Vagina (tissue), 2 donors: ENCODE measurements around the gene TLCD3B.
A peak's percentile ranks its signal among the peaks of the same experiment; 100 is the strongest.

Experiments used
- CTCF ChIP-seq, 3 experiments: fragments of 450-650 bp in 2 of 3; fragments of 200-600 bp in 1 of 3; sonication (generic) in 1 of 3; IDR thresholded peaks; one replicate each; pipeline ENCODE4 v1.5.1; 2017 to 2019; ENCODE audit warnings: antibody characterized with exemption in 3 of 3, mild to moderate bottlenecking in 2 of 3, moderate library complexity in 2 of 3
- POLR2A ChIP-seq, 2 donors: fragments of 450-650 bp; IDR thresholded peaks; one replicate each; pipeline ENCODE4 v1.6.1; 2017; ENCODE audit warnings: antibody characterized with exemption in 2 of 2, mild to moderate bottlenecking in 2 of 2, moderate library complexity in 2 of 2
- POLR2AphosphoS5 ChIP-seq, 2 donors: sonication (generic); formaldehyde crosslinking; IDR thresholded peaks; one replicate each; pipeline ENCODE4 v1.9.0; 2017; ENCODE audit warnings: antibody characterized with exemption in 2 of 2, mild to moderate bottlenecking in 2 of 2, low read depth in 1 of 2; ENCODE audit not compliant: insufficient read depth in 1 of 2

DNA sequence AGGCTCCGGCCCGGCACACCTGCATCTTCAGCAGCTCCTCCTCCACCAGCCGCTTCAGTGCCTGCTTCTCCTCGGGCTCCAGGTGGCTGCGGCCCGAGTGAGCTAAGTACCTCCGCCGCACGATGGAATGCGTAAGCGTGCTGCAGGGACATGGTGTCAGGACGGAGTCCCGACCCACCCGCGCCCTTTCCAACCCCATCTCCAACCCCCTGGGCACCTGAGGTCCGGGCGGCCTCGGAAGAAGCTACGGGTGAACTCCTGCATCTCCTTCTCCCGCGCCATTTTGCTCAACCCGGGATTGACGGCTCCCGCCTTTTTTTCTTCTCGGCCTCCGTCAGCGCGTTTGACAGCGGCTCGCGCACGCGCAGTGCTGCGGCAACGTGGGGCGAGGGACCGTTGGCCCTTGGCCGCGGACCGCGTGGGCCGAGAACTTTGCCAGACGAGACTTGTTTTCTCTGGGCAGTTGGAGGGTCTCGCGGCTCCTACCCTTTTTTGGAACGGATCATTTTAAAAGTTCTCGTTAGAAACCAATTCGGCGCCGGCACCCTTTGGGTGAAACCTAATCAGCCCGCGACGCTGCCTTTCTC is 35.7 kb downstream of the TLCD3B start, which contains the start of gene HIRIP3:
- TF ChIP-seq CTCF (IDR thresholded peaks at IDR 0.05) = no peak
- peak in 1 of 2 donors; percentile 32 for TF ChIP-seq POLR2A (IDR thresholded peaks at IDR 0.05)
- no peak for TF ChIP-seq POLR2AphosphoS5 (IDR thresholded peaks at IDR 0.05; ENCODE audit: insufficient read depth in 1 of 2, low read depth in 1 of 2)
